ENCODE results near the gene CEBPZOS. TPM values are rescaled to one million over a fixed set of nuclear protein-coding genes. Genes with fewer than 3 reads are reported as not detected.

Gene CEBPZOS
- total and polyA plus RNA-seq, 2 of the 4 experiments (the other 2 are of a cell fraction), result 16.8 to 31.5 TPM

DNA sequence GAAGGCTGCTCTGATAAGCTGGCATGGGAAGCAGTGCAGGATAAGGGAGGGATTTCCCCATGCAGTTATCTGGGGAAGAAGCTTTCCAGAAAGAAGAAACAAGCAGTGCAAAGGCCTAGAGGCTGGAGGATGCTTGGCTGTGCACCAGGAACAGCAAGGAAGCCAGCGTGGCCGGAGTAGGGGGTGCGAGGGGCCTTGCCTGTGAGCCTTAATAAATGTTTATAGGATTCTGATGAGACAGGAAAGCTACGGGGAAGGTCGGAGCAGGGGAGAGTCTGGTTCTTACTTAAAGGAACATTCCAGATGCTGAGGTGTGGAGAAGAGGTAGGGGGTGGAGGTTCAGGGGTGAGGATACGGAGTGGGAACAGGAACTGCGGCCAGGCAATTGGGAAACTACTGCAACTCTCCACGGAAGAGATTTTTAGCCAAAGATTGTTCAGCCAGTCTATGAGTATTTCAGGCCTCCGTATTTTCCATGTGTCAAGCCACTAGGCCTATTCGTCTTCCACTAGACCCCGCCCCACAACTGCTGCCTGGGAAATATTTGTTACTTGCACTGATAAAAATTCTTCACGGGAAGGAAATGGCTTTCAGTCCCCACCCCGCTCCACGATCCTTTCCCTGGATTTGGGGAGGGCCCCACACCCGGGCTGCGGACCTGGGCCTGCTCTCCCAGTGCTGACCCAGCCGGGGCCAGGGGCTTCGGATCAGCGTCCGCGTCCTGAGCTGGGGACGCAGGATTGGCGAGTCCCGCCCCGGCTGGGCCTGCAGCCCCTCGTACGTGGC, 40.0 kb upstream of the CEBPZOS start:
- Histone ChIP-seq H3K4me3 (ENCODE audit: insufficient read depth, low read depth, low read length) (peak overlapping the region; percentile 83), H2AK5ac (ENCODE audit: low read depth, low read length) (peak overlapping the region; percentile 42), H3K9me3 (ENCODE audit: control insufficient read depth, insufficient read depth, low read length) (no peaks in the 10 kb centered on the region), H4K91ac (ENCODE audit: insufficient read depth, low read depth, low read length) (peak overlapping the region; percentile 35; the same call in 1 of the 2 replicates), H3K9ac (ENCODE audit: low read depth, low read length) (peak overlapping the region; percentile 73), H3K4me2 (ENCODE audit: low read depth, low read length) (peak overlapping the region; percentile 76), H4K8ac (ENCODE audit: low read depth in 2 of 2, low read length in 2 of 2) (peak overlapping the region; percentile 74 to 76; a peak in 3 of 4 replicates), H3K36me3 (ENCODE audit: control insufficient read depth, insufficient read depth, low read length) (no peaks in the 10 kb centered on the region), H3K56ac (ENCODE audit: extremely low read depth, insufficient read depth, low read length) (peak overlapping the region; percentile 40; the same call in 1 of the 2 replicates), H2BK15ac (ENCODE audit: low read depth, low read length) (no peak overlapping the region), H3K14ac (replicated peaks; ENCODE audit: low read depth, low read length) (peak overlapping the region; percentile 70), H3K23ac (ENCODE audit: low read depth, low read length) (peak overlapping the region; percentile 35), H2BK120ac (ENCODE audit: low read depth, low read length) (no peak overlapping the region), H4K20me1 (ENCODE audit: insufficient read depth, low read length) (no peaks in the 10 kb centered on the region), H2AK9ac (replicated peaks; ENCODE audit: low read depth, low read length, poor library complexity) (peak overlapping the region; percentile 82), H3K4ac (ENCODE audit: low read depth, low read length) (peak overlapping the region; percentile 57), H4K5ac (ENCODE audit: low read depth, low read length) (peak overlapping the region; percentile 2; the same call in 1 of the 2 replicates), H3K4me1 (ENCODE audit: control insufficient read depth, insufficient read depth, low read length) (peaks cover 5% of the 10 kb centered on the region; the same call in 1 of the 2 replicates), H2BK5ac (ENCODE audit: low read depth, low read length, poor library complexity, severe bottlenecking) (peak overlapping the region; percentile 58), H3K18ac (ENCODE audit: low read depth, low read length) (peak overlapping the region; percentile 2; the same call in 1 of the 2 replicates), H3K79me1 (ENCODE audit: low read depth in 1 of 2, low read length in 2 of 2) (peaks cover 13 to 36% of the 10 kb centered on the region in 2 experiments), H3K27ac (ENCODE audit: insufficient read depth, low read length) (peak overlapping the region; percentile 69), H3K27me3 (ENCODE audit: control insufficient read depth, insufficient read depth, low read length) (no peaks in the 10 kb centered on the region), H2BK20ac (ENCODE audit: low read depth, low read length) (no peak overlapping the region), H3K9me1 (ENCODE audit: insufficient read depth, low read length) (no peaks in the 10 kb centered on the region), H2AFZ (replicated peaks; ENCODE audit: low read length, poor library complexity) (peak overlapping the region; percentile 88)
- WGBS, 2 experiments (ENCODE audit: extremely low coverage in 2 of 2, insufficient read length in 1 of 2), result 2% methylated on average over 9 of the region's 27 CpGs; no CpG with 5 or more reads in 1 of the 2 experiments
- ATAC-seq (ENCODE audit: low read depth) (peak; percentile 68), DNase-seq (peak; percentile 42)
- dilution Hi-C loops (cut with HindIII; ENCODE audit: low sequenced_read_pairs, unreplicated experiment) (no loop called here), intact Hi-C loops (cut with micrococcal nuclease) (loop anchor here (5.0 kb wide), 1 partner anchor 56 kb away; no protein-coding TSS in a partner anchor), in situ Hi-C loops (cut with MboI; ENCODE audit: low sequenced_read_pairs) (loop anchor here (25.0 kb wide), 1 partner anchor 731 kb away; no protein-coding TSS in a partner anchor)
- TF ChIP-seq, protein P1, sequence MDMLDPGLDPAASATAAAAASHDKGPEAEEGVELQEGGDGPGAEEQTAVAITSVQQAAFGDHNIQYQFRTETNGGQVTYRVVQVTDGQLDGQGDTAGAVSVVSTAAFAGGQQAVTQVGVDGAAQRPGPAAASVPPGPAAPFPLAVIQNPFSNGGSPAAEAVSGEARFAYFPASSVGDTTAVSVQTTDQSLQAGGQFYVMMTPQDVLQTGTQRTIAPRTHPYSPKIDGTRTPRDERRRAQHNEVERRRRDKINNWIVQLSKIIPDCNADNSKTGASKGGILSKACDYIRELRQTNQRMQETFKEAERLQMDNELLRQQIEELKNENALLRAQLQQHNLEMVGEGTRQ (IDR thresholded peaks at IDR 0.05; ENCODE audit: low read depth, low read length), result no peak
- no peak for TF ChIP-seq CHD1 (IDR thresholded peaks at IDR 0.05; ENCODE audit: low read depth, low read length)
- CTCF ChIA-PET, result no interaction called here
- BruUV-seq (replicated peaks), result no TSS peak
- POLR2A ChIA-PET (ENCODE audit: unreplicated experiment), result no interaction called here
